NCI-H2171 treated with DMSO at 0.1 percent for 48 hours (cell line): ENCODE data around the gene CCP110.
A peak's percentile ranks its signal among the peaks of the same experiment; 100 is the strongest.

Experiments used
- DNase-seq: peaks from one replicate; lab custom pipeline; 2025; lab: John Stamatoyannopoulos, UW

Gene CCP110

DNA sequence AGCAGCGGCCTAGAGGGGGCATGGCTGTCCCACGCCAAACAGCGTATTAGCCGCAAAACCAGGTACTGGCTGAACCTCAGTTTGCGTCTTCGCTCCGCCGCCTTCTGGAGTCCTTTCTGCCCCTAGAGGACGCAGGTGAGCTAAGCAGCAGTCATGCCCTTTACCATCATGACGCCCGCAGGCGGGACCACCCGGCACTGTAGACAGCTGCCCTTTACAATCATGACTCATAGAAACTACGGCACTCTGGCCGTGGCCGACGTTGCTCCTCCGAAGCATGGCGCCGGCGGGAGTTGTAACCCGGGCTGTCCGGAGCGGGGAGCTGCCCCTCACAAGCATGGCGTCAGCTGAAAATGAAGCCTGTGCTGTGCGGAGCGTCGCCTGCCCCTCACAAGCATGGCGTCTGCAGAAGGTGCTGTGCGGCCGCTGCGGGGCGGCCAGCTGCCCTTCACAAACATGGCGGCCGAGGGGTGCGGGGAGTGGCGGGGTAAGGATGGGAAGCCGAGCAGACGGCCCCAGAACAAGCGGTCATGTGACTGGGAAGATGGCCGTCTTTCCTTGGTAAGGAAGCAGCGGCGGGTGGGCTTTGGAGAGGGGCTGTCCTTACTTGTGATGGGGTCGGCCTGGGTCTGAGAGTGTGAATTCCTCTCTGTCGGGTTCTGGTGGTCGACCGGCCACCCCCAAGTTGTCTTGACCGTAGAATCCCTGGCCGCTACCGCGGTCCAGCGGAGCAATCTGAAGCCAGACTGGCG, 31.6 kb downstream of the CCP110 start, which contains the start of gene VPS35L:
Gene VPS35L (plus strand): TSS at position 518 of the 752 bp plus-strand sequence. CDS start 27 bp downstream, at position 545.
- peak; percentile 97 for DNase-seq

DNA sequence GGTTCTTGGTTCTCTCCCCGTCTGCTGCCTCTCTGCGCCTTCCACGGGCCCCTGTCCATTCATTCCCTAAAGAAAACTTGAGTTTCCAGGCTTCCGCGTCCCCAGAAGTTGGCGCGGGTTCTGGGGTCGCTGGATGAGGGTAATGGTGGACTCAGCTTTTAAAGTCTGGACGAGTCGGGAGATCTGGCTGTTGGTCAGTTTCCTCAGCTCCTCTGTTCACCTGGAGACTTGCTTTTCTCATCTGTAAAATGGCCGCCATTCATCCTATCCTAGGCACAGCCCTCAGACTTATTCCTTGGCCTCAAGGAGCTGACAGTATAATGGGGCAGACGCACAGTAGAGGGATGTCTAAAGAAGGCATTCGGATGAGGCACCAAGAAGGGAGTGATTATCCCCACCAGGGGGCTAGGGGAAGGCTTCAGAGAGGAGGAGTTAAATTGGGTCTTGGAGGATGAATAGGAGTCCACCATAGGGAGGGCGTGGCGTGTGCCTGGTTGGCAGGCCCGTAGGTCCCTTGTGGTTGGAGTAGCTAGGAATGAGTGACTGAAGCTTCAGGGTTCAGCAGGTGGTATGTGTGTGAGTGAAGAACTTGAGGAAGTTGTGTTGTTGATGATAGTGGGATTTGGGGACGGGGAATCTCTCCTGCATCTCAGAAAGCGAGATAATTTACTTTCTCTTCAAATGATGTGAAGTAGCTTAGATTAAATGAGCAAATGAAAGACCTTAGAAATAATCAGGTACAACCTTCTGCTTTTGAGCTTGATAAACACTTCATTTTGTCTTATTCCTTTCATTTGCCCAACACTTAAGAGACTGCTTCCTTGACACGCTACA, 32.4 kb downstream of the CCP110 start:
- DNase-seq = peak; percentile 44

DNA sequence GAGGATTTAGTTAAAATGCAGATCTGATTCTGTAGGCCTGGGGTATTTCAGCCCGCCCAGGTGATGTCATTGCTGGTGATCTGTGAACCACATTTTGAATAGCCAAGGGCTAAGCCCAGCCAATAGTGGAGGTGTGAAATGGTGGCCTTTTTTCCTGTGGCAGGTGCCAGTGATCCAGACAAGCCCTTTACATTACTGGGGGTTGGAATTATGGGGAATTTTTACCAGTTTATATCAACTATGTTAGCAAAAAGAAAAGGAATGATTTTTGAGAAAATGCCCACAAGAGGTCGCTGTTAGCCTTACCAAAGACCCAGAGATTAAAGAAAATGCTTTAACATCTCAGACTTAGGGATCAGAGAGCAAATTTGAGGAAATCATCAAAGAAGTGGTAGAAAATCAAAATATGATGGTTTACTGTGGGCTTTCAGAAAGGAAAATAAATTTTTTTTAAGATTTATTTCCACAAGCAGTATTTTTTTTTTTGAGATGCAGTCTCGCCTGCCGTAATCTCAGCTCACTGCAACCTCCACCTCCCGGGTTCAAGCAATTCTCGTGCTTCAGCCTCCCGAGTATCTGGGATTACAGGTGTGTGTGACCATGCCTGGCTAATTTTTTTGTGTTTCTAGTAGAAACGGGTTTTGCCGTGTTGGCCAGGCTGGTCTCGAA, 35.6 kb downstream of the CCP110 start:
- peak; percentile 64 for DNase-seq

DNA sequence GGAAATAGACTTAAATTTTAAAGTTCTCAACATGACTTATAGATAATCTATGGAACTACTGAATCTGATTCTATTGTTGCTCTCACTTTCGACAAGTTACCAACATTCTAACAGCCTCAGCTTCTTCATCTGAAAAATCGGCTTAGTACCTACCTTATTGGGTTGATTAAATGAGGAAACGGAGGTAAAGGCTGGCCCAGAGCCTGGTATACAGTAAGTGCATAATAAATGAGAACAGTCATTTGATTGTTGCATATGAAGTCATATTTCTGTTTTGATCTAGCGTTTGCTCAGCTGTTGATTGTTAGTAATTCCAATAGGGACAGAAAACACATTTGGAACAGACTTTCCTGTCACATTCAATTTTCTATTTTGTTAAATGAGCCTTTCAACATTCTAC, 36.3 kb downstream of the CCP110 start:
- no peak for DNase-seq

DNA sequence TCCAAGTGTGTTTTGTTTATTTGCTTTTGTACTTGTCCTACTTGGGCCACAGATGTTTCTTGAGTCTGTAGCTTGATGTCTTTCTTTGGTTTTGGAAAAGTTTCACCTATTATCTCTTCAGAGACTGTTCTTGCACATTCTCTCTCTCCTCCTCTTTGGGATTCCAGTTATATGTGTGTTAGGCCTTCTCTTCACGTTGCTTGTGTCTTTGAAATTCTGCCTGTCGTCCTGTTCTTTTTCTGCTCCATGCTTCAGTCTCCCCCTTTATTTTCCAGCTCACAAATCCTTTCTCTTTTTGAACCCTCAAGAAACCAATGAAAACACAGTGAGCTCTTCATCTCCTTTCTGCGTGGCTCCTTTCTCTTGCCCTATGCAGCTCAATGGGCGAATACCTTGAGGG, 39.6 kb downstream of the CCP110 start:
- no peak for DNase-seq

DNA sequence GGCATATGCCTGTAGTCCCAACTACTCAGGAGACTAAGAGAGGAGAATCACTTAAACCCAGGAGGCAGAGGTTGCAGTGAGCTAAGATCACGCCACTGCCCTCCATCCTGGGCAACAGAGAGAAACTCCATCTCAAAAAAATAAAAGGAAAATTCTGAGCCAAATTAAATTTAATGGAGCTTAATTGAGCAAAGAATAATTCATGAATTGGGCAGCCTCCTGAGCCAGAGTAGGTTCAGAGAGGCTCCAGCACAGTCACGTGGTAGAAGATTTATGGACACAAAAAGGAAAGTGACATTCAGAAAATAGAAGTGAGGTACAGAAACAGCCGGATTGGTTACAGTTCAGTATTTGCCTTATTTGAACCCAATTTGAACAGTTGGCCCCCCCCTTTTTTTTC, 42.6 kb downstream of the CCP110 start:
- no peak for DNase-seq

DNA sequence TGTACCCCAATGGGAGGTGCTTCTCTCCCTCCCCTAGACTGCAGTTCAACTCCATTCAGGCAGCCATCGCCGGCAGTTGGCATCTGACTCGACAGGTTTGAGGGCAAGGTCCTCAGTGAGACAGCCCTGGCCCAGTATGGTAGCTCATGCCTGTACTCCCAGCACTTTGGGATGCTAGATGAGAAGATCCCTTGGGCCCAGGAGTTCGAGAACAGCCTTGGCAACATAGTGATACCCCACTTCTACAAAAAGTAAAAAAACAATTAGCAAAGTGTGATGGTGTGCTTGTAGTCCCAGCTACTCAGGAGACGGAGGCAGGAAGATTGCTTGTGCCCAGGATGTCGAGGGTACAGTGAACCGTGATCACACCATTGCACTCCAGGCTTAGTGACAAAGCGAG, 43.8 kb downstream of the CCP110 start:
- no peak for DNase-seq

DNA sequence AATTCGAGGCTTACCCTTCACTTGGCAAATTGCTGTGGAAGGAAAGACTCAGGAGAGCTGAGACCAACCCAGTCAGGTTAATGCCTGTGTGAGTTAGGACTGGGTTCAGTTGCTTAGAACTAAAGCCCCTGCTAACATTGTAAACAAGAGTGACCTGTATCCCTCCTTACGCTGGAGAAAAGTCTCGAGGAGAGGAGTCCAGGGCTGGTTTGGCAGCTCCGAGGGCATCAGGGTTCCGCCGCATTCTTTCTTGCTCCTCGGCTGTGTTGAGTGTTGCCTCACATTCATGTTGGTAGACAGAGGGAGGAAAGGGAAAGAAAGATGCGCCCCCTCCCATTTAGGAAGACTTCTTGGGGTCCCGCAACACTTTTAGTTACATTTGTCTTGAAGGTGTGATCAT, 50.3 kb downstream of the CCP110 start:
- DNase-seq = no peak

DNA sequence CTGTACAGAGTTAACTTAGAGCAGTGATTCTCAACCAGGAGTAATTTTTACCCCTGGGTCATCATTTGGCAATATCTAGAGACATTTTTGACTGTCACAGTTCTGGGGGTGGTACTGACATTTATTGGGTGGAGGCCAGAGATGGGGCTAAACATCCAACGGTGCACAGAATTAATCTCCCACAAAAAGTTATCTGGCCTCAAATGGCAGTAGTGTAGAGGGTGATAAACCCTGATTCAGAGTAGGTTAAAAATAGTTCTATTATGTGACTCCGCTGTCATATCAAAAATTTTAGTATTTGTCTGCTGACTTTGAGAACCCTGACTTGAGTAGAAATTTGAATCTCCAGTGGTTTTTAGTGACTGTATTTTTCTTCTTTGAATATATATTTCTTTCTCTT, 50.9 kb downstream of the CCP110 start:
- DNase-seq = no peak

GRCh38 chr16:19578378-19578971, 54.7 kb downstream of the CCP110 start:
- DNase-seq = no peak

DNA sequence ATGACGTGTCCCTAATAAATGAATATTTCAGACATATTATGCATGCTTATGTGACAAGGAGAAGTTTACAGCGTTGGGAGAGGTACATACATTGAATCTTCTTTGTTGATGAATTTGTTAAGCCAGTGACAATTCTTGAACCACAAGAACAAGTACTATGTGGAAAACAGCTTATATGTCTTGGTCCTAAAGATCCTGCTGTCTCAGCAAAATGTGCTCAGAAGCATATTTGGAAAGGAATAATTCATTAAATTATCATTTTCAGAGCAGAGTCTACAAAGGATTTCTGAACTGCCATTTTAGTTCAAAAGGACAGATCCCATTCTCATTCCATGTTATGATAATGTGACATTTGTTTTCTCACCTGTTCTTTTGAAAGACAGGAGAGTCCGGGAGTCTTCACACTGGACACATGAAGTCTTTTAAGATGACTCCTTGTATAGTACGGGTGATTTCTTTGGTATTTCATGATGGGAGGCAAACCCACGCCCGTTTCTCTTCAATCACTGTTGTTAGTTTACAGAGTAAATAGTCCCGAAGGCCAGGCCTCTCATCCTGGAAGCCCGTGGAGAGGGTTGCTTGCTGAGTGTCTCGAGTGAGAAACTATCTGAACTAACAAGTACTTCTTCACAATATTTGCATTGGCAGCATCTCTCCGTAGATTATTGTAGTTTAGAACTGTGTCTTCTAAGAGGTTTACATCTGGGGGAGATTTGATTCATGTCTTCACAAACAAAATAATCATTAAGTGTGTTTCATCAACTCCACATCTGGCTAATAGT, 58.5 kb downstream of the CCP110 start:
- no peak for DNase-seq

- peak; percentile 37 for DNase-seq
Observed at GRCh38 chr16:19583665-19584300, 60.0 kb downstream of the CCP110 start.

DNA sequence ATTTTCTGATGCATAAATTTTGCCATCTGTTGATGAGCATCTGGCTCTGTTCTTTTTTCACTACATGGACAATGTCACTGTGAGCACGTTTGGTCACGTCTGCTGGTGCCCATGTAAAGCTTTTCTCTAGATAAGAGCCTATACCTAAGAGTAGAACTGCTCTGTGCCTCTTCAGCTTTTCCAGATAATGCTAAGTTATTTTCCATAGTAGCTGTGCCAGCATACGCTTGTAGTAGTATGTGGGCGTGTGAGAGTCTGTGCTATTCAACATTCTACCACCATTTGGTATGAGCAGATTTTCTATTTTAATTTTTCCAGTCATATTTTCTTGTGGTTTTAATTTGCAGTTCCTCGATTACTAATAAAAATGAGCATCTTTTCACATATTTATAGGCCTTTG, 64.9 kb downstream of the CCP110 start:
- peak; percentile 87 for DNase-seq

DNA sequence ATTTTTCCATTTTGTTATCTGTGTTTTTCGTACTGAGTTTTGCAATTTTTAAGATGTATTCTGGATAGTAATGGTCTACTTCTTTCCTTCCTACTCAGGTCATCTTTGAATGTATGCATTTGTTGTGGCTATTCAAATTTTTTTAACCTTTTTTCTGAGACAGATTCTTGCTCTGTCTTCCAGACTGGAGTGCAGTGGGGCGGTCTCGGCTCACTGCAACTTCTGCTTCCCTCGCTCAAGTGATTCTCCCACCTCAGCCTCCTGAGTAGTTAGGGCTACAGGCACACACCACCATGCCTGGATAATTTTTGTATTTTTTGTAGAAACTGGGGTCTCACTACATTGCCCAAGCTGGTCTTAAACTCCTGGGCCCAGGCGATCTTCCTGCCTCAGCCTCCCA, 65.4 kb downstream of the CCP110 start:
- DNase-seq = no peak

DNA sequence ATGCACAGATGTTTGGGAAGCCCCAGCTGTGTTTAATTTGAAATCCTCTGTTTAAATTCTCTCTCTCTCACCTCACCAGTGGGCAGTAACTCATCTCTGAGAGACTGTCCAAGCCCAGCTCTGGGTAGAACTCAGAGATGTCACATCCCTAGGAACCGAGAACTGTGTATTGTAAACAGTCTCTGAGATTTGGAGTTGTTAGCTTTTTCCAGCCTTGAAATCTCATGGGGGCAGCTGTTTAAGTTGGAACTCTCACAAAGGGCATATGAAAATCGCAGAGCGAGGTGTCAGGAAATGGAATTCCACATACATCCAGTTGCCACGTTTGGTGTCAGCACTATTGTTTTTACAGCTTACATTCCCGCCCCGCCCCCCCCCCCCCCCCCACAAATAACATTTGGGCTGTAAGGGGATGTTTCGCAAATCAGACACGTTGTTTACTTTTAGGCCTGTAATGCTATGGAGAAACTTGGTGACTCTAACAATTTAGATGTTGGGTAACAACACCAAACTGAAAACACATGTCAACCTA, 66.1 kb downstream of the CCP110 start:
- peak; percentile 16 for DNase-seq

DNA sequence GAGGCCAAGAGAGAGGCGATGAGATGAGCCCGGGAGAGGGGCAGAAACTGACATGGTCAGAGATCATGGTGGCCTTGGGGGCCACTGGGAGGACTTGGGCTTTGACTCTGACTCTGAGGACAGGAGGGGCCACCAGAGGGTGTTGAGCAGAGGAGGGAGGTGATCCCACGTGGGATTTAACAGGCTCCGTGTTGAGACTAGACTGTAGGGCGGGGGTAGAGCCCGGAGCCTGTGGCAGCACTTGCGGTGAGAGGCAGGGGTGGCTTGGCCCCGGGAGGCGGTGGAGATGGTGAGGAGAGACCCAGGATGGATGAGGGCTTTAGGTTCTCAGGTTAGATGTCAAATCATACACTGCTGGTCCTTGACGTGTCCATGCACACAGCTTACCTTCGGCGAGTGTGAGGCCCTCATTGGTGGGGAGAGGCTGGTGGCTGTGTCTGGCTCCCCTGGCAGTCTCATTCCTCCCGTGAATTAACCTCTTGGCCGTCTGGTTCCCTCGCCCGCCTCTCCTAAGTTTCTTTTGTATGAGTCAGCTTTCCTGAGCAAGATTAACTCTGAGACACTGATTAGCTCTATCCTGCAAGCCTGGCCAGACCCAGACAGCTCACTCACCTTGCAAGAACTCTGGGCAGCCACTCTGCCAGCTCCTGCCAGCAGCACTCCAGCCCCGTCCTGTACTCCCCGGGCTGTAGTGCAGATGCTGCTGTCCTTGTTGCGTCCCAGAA, 71.5 kb downstream of the CCP110 start:
- no peak for DNase-seq

DNA sequence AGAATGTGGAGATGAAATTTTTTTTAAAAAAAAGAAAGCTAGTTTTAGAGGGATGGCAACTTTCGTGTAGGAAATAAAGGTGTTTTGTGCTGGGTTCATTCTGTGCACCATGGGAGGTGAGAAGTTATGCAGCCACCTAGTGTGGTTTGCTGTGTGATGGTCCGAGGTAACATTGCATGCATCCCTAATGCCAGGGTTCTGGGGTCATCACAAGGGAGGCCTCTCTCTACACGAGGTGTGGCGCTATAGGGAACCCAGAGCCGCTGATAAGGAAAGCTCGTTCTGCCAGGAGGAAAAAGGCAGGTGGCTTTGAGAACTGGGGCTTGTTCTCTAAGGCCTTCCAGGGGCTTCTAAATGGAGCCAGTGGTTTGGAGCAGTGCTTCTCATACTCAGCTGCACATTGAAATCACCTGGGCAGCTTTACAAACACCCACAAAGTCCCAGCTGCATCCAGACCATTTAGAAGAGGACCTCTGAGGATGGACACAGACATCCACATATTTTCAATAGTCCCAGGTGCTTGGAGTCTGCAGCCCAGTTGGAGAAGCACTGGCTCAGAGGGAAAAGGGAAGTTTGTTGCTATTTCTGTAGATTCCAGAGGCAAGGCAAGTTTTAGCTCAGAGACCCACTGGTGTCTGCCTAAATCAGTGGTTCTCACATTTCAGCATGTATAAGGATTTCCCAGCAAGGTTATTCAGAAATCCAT, 75.2 kb downstream of the CCP110 start:
- no peak for DNase-seq

- no peak for DNase-seq
Observed at GRCh38 chr16:19599968-19600716, 76.4 kb downstream of the CCP110 start.
